T1000 (cell line): ENCODE measurements around the gene SSPN.

ENCODE experiments used
- DNase-seq: peaks from one replicate; lab custom pipeline; 2025; ENCODE audit warnings: mixed read lengths; lab: John Stamatoyannopoulos, UW

SSPN gene

GRCh38 chr12:26285401-26285800 is 90.0 kb downstream of the SSPN start:
- no peak for DNase-seq

DNA sequence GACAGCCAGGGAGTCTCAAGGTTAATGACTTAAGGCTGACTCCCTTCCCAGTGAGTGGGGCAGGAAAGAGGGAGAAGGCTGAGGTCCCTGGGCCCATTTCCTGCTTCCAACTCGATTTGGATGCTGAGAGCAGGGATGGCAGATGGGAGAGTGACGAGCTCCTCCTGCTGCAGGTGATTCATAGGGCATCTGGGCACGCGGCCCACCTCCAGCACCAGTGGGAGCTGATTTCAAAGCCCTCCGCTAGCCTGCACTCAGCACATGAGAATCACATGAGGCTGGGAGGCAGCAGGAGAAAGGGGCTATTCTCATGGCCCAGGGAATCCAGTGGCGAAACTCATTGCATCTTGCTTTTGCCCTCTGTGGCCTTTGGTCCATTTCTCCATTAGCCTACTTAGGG is 90.8 kb downstream of the SSPN start:
- no peak for DNase-seq

DNA sequence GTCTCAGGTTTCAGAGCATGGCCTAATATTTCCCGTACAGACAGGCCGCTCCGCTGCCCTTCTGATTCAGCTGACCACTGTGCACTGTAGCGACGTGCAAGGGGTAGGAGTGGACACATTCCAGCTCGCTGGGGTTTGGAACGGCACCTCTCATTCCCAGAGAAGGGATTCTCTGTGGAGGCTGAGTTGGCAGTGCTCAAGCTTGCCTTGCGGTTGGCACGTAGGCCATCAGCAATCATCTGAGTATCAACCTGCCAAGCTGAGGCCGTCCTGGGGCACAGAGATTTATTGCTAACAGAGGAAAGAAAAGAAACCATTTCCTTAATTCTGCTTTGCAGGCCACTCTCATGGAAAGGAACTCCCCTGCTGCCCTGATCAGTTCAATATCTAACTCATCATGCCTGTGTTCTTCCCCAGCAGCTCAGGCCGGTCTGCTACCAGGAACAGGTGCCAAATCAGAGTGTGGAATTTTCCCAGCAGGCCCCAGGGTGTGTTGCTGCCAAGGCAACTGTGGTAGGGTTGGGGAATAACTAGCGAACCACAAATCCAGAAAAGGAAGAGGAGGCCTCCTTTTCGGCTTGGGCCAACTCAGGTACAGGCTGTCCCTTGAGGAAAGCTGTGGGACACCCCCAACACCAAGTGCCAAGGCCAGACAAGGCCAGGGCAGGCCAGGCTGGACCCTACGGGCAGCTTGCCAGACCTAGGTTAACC is 92.5 kb downstream of the SSPN start:
- DNase-seq, result no peak

DNA sequence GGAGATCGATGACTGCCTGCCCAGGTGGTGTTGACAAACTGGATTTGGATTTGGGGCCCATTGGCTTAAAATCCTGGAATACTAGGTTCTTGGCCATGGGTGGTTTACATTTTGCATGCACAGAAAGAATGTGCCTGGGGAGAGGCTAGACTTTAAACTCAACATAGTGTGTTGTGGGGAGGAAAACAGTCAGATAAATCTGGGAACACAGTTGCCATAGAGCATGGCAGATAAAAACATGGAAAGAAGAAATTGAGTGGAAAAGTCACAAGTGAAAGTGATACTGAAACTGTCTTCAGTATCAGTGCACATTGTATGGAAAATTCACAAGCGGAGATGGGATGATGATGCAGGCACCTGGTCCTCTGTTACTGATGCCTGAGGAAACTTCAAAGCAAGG is 95.2 kb downstream of the SSPN start:
- DNase-seq, result no peak

DNA sequence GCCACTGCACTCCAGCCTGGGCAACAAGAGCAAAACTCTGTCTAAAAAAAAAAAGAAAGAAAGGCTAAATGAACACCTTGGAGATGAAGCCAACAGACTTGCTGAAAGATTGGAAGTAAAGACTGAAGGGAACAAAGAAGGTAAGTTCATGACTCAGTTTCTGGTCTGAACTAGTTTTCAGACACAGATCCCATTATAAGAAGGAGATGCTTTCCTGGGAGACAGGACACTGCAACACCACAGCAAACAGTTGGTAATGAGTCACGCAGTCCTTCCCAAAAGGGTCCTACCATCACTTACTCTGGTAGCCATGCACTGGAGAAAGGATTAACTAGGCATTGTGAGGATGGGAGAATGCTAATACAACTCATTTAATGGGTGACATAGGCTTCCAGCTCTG is 97.2 kb downstream of the SSPN start:
- DNase-seq, result no peak

DNA sequence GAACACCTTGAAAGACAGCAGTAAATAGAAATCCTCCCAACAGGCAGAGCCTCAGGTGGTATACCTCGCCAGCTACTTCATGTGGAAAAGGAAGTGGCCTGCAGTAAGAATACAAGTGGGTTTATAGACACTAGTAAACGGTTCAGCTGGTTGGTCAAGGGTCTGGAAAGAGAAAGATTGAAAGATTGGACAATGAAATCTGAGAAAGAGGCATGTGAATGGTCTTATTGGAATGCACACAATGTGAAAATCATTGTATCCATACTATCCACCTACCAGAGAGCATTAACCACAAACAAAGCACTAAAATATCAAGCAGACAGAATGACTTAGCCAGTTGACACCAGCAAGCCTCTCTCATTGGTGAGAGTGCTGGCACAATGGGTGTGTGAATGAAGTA is 98.2 kb downstream of the SSPN start:
- DNase-seq, result no peak

DNA sequence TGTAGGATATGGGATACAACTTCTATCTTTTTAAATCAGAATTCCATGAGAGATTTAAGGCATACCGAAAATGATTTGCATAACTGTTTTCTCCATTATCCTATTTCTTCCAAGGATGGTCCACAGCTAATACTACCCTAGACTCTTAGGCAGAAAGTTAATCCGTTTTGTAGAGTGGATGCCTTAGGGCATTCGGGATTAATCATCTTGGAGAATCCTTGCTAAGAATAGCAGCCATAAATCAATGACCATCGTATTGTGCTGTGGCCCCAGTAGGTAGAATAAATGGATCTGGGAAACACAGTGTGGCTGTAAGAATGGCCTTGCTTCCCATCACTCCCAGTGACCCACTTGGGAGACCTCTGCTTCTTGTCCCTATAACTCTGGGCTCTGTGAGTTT is 99.6 kb downstream of the SSPN start:
- DNase-seq, result no peak

- no peak for DNase-seq
Observed at GRCh38 chr12:26297396-26298070, 102.2 kb downstream of the SSPN start.

GRCh38 chr12:26298785-26299621 is 103.6 kb downstream of the SSPN start:
- peak; percentile 51 for DNase-seq

GRCh38 chr12:26299751-26300150 is 104.4 kb downstream of the SSPN start:
- no peak for DNase-seq
